ENCODE data around the gene COL4A3. TPM values are rescaled to one million over a fixed set of nuclear protein-coding genes. Genes with fewer than 3 reads are reported as not detected.

Gene COL4A3
- polyA plus RNA-seq, 3 donors, result 0.03 TPM; not detected in 2

- no peaks in the 10 kb centered on the region for H3K4me1 ChIP-seq (ENCODE audit: control insufficient read depth in 1 of 2, insufficient read depth in 2 of 2, low read length in 2 of 2)
- H3K4me1 Mint-ChIP-seq, result no peaks in the 10 kb centered on the region
- no peak overlapping the region for H3K9ac ChIP-seq (ENCODE audit: insufficient read depth, low read length, poor library complexity, severe bottlenecking)
- H3K4me3 Mint-ChIP-seq, result no peak overlapping the region
- no CpG with 5 or more reads among the region's 3 CpGs for WGBS (ENCODE audit: insufficient coverage)
- H3K9me3 Mint-ChIP-seq, result peaks cover 0 to 1% (median 0%) of the 10 kb centered on the region in 7 donors
- no peak for DNase-seq
- no peaks in the 10 kb centered on the region for H3K36me3 Mint-ChIP-seq
- no peak overlapping the region for H3K4me3 ChIP-seq (replicated peaks in 1 of 3; ENCODE audit: low read depth in 2 of 3, low read length in 3 of 3)
- H3K79me2 ChIP-seq (ENCODE audit: insufficient read depth, low read length), result no peaks in the 10 kb centered on the region
- H3K27ac ChIP-seq (ENCODE audit: low read depth in 1 of 2, low read length in 2 of 2), result no peak overlapping the region
- no peaks in the 10 kb centered on the region for H3K36me3 ChIP-seq (replicated peaks in 1 of 2; ENCODE audit: control insufficient read depth in 1 of 2, insufficient read depth in 2 of 2, low read length in 2 of 2)
- no peaks in the 10 kb centered on the region for H3K9me3 ChIP-seq (replicated peaks in 1 of 2; ENCODE audit: control insufficient read depth in 1 of 2, insufficient read depth in 1 of 2, low read length in 2 of 2)
- no peak overlapping the region for H2AFZ ChIP-seq (ENCODE audit: insufficient read depth, low read depth, low read length, poor library complexity, severe bottlenecking)
- H4K20me1 ChIP-seq (ENCODE audit: insufficient read depth, low read length), result no peaks in the 10 kb centered on the region
- H3K4me2 ChIP-seq (replicated peaks; ENCODE audit: extremely low read depth, low read length, poor library complexity, severe bottlenecking), result no peak overlapping the region
- H3K27ac Mint-ChIP-seq, result no peak overlapping the region
- intact Hi-C loops (cut with micrococcal nuclease), result no loop called here
- H3K27me3 Mint-ChIP-seq (ENCODE audit: low read depth in 3 of 3), result peaks cover 2 to 7% (median 3%) of the 10 kb centered on the region in 3 donors
- H3K27me3 ChIP-seq (ENCODE audit: control insufficient read depth in 2 of 2, insufficient read depth in 2 of 2, low read length in 2 of 2), result no peaks in the 10 kb centered on the region
- TF ChIP-seq CTCF (IDR thresholded peaks at IDR 0.05), result no peak
These were observed 16.3 kb downstream of the COL4A3 start for GRCh38 chr2:227180770-227181169.

GRCh38 chr2:227182765-227183164 is 18.3 kb downstream of the COL4A3 start:
- no peak for DNase-seq
- H2AFZ ChIP-seq (ENCODE audit: insufficient read depth, low read depth, low read length, poor library complexity, severe bottlenecking), result no peak overlapping the region
- H3K9me3 ChIP-seq (replicated peaks in 1 of 2; ENCODE audit: control insufficient read depth in 1 of 2, insufficient read depth in 1 of 2, low read length in 2 of 2), result no peaks in the 10 kb centered on the region
- no peaks in the 10 kb centered on the region for H3K36me3 Mint-ChIP-seq
- H3K27ac Mint-ChIP-seq, result no peak overlapping the region
- no peak overlapping the region for H3K4me3 Mint-ChIP-seq
- peaks cover 0 to 1% (median 0%) of the 10 kb centered on the region in 7 donors for H3K9me3 Mint-ChIP-seq
- H3K4me2 ChIP-seq (replicated peaks; ENCODE audit: extremely low read depth, low read length, poor library complexity, severe bottlenecking), result no peak overlapping the region
- intact Hi-C loops (cut with micrococcal nuclease), result no loop called here
- no peak for TF ChIP-seq CTCF (IDR thresholded peaks at IDR 0.05)
- H4K20me1 ChIP-seq (ENCODE audit: insufficient read depth, low read length), result no peaks in the 10 kb centered on the region
- H3K4me1 Mint-ChIP-seq, result no peaks in the 10 kb centered on the region
- H3K4me1 ChIP-seq (ENCODE audit: control insufficient read depth in 1 of 2, insufficient read depth in 2 of 2, low read length in 2 of 2), result no peaks in the 10 kb centered on the region
- H3K27ac ChIP-seq (ENCODE audit: low read depth in 1 of 2, low read length in 2 of 2), result no peak overlapping the region
- H3K9ac ChIP-seq (ENCODE audit: insufficient read depth, low read length, poor library complexity, severe bottlenecking), result no peak overlapping the region
- H3K27me3 Mint-ChIP-seq (ENCODE audit: low read depth in 3 of 3), result peaks cover 2 to 7% (median 3%) of the 10 kb centered on the region in 3 donors
- no peaks in the 10 kb centered on the region for H3K36me3 ChIP-seq (replicated peaks in 1 of 2; ENCODE audit: control insufficient read depth in 1 of 2, insufficient read depth in 2 of 2, low read length in 2 of 2)
- H3K4me3 ChIP-seq (replicated peaks in 1 of 3; ENCODE audit: low read depth in 2 of 3, low read length in 3 of 3), result no peak overlapping the region
- H3K79me2 ChIP-seq (ENCODE audit: insufficient read depth, low read length), result no peaks in the 10 kb centered on the region
- no peaks in the 10 kb centered on the region for H3K27me3 ChIP-seq (ENCODE audit: control insufficient read depth in 2 of 2, insufficient read depth in 2 of 2, low read length in 2 of 2)
